ENCODE results near the gene AHDC1.
A peak's percentile ranks its signal among the peaks of the same experiment; 100 is the strongest.
"Not testable (repeated sequence)": the region's sequence is repeated elsewhere in the genome, so short reads cannot be mapped to it uniquely, and the experiment has no call there.

Gene AHDC1

GRCh38 chr1:27505420-27505680 lies 98.6 kb downstream of the AHDC1 start:
- no peak overlapping the region for H2AFZ ChIP-seq (ENCODE audit: low read depth, low read length)
- H3K4me1 ChIP-seq (ENCODE audit: insufficient read depth, low read length), result peaks cover 21% of the 10 kb centered on the region
- H3K9me3 ChIP-seq (ENCODE audit: low read length), result no peaks in the 10 kb centered on the region
- no peaks in the 10 kb centered on the region for H3K36me3 ChIP-seq (ENCODE audit: insufficient read depth, low read length)
- no peaks in the 10 kb centered on the region for H3K27me3 ChIP-seq (ENCODE audit: insufficient read depth, low read length)
- H3K4me3 ChIP-seq (ENCODE audit: low read length), result no peak overlapping the region

- Histone ChIP-seq H3K27me3 (ENCODE audit: insufficient read depth, low read length) (no peaks in the 10 kb centered on the region), H2AFZ (ENCODE audit: low read depth, low read length) (no peak overlapping the region), H3K4me1 (ENCODE audit: insufficient read depth, low read length) (peaks cover 21% of the 10 kb centered on the region), H3K4me3 (ENCODE audit: low read length) (peak overlapping the region; percentile 33), H3K36me3 (ENCODE audit: insufficient read depth, low read length) (no peaks in the 10 kb centered on the region), H3K9me3 (ENCODE audit: low read length) (no peaks in the 10 kb centered on the region)
Measured at GRCh38 chr1:27504588-27505419, 99.1 kb downstream of the AHDC1 start.

GRCh38 chr1:27503844-27504587 lies 99.9 kb downstream of the AHDC1 start:
- Histone ChIP-seq H3K27me3 (ENCODE audit: insufficient read depth, low read length) (no peaks in the 10 kb centered on the region), H3K4me3 (ENCODE audit: low read length) (peak overlapping the region; percentile 33), H2AFZ (ENCODE audit: low read depth, low read length) (no peak overlapping the region), H3K4me1 (ENCODE audit: insufficient read depth, low read length) (peaks cover 21% of the 10 kb centered on the region), H3K9me3 (ENCODE audit: low read length) (no peaks in the 10 kb centered on the region), H3K36me3 (ENCODE audit: insufficient read depth, low read length) (no peaks in the 10 kb centered on the region)

- Histone ChIP-seq H3K4me3 (ENCODE audit: low read length) (no peak overlapping the region), H2AFZ (ENCODE audit: low read depth, low read length) (no peak overlapping the region), H3K9me3 (ENCODE audit: low read length) (no peaks in the 10 kb centered on the region), H3K36me3 (ENCODE audit: insufficient read depth, low read length) (no peaks in the 10 kb centered on the region), H3K4me1 (ENCODE audit: insufficient read depth, low read length) (peaks cover 21% of the 10 kb centered on the region), H3K27me3 (ENCODE audit: insufficient read depth, low read length) (no peaks in the 10 kb centered on the region)
Measured at GRCh38 chr1:27503033-27503432, 100.9 kb downstream of the AHDC1 start.

- H3K36me3 ChIP-seq (ENCODE audit: insufficient read depth, low read length); H3K4me3 ChIP-seq (ENCODE audit: low read length); H3K9me3 ChIP-seq (ENCODE audit: low read length); H2AFZ ChIP-seq (ENCODE audit: low read depth, low read length); H3K27me3 ChIP-seq (ENCODE audit: insufficient read depth, low read length): not testable (repeated sequence)
- peaks cover 32% of the 10 kb centered on the region for H3K4me1 ChIP-seq (ENCODE audit: insufficient read depth, low read length)
Measured at GRCh38 chr1:27501159-27501558, 102.8 kb downstream of the AHDC1 start.

- H2AFZ ChIP-seq (ENCODE audit: low read depth, low read length), result no peak overlapping the region
- no peaks in the 10 kb centered on the region for H3K27me3 ChIP-seq (ENCODE audit: insufficient read depth, low read length)
- no peaks in the 10 kb centered on the region for H3K9me3 ChIP-seq (ENCODE audit: low read length)
- no peaks in the 10 kb centered on the region for H3K36me3 ChIP-seq (ENCODE audit: insufficient read depth, low read length)
- H3K4me3 ChIP-seq (ENCODE audit: low read length), result no peak overlapping the region
- peaks cover 20% of the 10 kb centered on the region for H3K4me1 ChIP-seq (ENCODE audit: insufficient read depth, low read length)
Measured at GRCh38 chr1:27499142-27499541, 104.8 kb downstream of the AHDC1 start.

- Histone ChIP-seq H3K27me3 (ENCODE audit: insufficient read depth, low read length) (no peaks in the 10 kb centered on the region), H3K9me3 (ENCODE audit: low read length) (no peaks in the 10 kb centered on the region), H3K4me1 (ENCODE audit: insufficient read depth, low read length) (peaks cover 16% of the 10 kb centered on the region), H3K4me3 (ENCODE audit: low read length) (peak overlapping the region; percentile 19), H3K36me3 (ENCODE audit: insufficient read depth, low read length) (no peaks in the 10 kb centered on the region), H2AFZ (ENCODE audit: low read depth, low read length) (no peak overlapping the region)
Measured at GRCh38 chr1:27496604-27497155, 107.3 kb downstream of the AHDC1 start.

- H3K36me3 ChIP-seq (ENCODE audit: insufficient read depth, low read length), result no peaks in the 10 kb centered on the region
- no peak overlapping the region for H2AFZ ChIP-seq (ENCODE audit: low read depth, low read length)
- H3K27me3 ChIP-seq (ENCODE audit: insufficient read depth, low read length), result no peaks in the 10 kb centered on the region
- peaks cover 30% of the 10 kb centered on the region for H3K4me1 ChIP-seq (ENCODE audit: insufficient read depth, low read length)
- no peaks in the 10 kb centered on the region for H3K9me3 ChIP-seq (ENCODE audit: low read length)
- H3K4me3 ChIP-seq (ENCODE audit: low read length), result no peak overlapping the region
Measured at GRCh38 chr1:27492796-27493195, 111.1 kb downstream of the AHDC1 start.

- Histone ChIP-seq H2AFZ (ENCODE audit: low read depth, low read length) (no peak overlapping the region), H3K4me1 (ENCODE audit: insufficient read depth, low read length) (peaks cover 27% of the 10 kb centered on the region), H3K4me3 (ENCODE audit: low read length) (no peak overlapping the region), H3K36me3 (ENCODE audit: insufficient read depth, low read length) (no peaks in the 10 kb centered on the region), H3K27me3 (ENCODE audit: insufficient read depth, low read length) (no peaks in the 10 kb centered on the region), H3K9me3 (ENCODE audit: low read length) (no peaks in the 10 kb centered on the region)
Measured at GRCh38 chr1:27491748-27492700, 111.9 kb downstream of the AHDC1 start.

GRCh38 chr1:27489973-27490741 lies 113.8 kb downstream of the AHDC1 start, which contains the start of gene WASF2:
TSS of gene WASF2 (minus strand) at chr1:27490167. CDS start at chr1:27428890, 61,277 bp downstream.
- H3K27me3 ChIP-seq (ENCODE audit: insufficient read depth, low read length), result no peaks in the 10 kb centered on the region
- H2AFZ ChIP-seq (ENCODE audit: low read depth, low read length), result peak within 1 kb of the TSS; percentile 53
- H3K9me3 ChIP-seq (ENCODE audit: low read length), result no peaks in the 10 kb centered on the region
- H3K4me3 ChIP-seq (ENCODE audit: low read length), result peak within 1 kb of the TSS; percentile 88
- H3K36me3 ChIP-seq (ENCODE audit: insufficient read depth, low read length), result no peaks in the 10 kb centered on the region
- peaks cover 21% of the 10 kb centered on the region for H3K4me1 ChIP-seq (ENCODE audit: insufficient read depth, low read length)

GRCh38 chr1:27489501-27489972 lies 114.4 kb downstream of the AHDC1 start:
- H3K4me1 ChIP-seq (ENCODE audit: insufficient read depth, low read length), result peaks cover 21% of the 10 kb centered on the region
- H2AFZ ChIP-seq (ENCODE audit: low read depth, low read length), result peak overlapping the region; percentile 53
- H3K36me3 ChIP-seq (ENCODE audit: insufficient read depth, low read length), result no peaks in the 10 kb centered on the region
- H3K27me3 ChIP-seq (ENCODE audit: insufficient read depth, low read length), result no peaks in the 10 kb centered on the region
- peak overlapping the region; percentile 88 for H3K4me3 ChIP-seq (ENCODE audit: low read length)
- H3K9me3 ChIP-seq (ENCODE audit: low read length), result no peaks in the 10 kb centered on the region

Measured in neuron (in vitro differentiated cells).